Immature natural killer cell (primary cell): ENCODE data around the gene GABPB1. TPM values are rescaled to one million over a fixed set of nuclear protein-coding genes. Genes with fewer than 3 reads are reported as not detected.

ENCODE experiments used
- DNase-seq, 3 donors: peaks; one replicate each; pipeline ENCODE4 v3.0.0; 2022; ENCODE audit warnings: mixed read lengths in 1 of 3
- H3K27ac Mint-ChIP-seq, 6 donors: one replicate each; pipeline ENCODE4 v1.8.0; 2020; ENCODE audit warnings: mixed read lengths in 6 of 6, mild to moderate bottlenecking in 5 of 6, inconsistent platforms in 4 of 6, moderate library complexity in 3 of 6
- H3K27me3 Mint-ChIP-seq, 3 donors: one replicate each; pipeline ENCODE4 v1.8.0; 2020 to 2021; ENCODE audit warnings: low read depth in 3 of 3, mild to moderate bottlenecking in 3 of 3, mixed read lengths in 3 of 3, moderate library complexity in 3 of 3, inconsistent platforms in 1 of 3
- H3K36me3 Mint-ChIP-seq, 3 donors: one replicate each; pipeline ENCODE4 v1.8.0; 2020; ENCODE audit warnings: mixed read lengths in 3 of 3, inconsistent platforms in 2 of 3, mild to moderate bottlenecking in 2 of 3
- H3K4me1 Mint-ChIP-seq, 2 donors: one replicate each; pipeline ENCODE4 v1.8.0; 2020; ENCODE audit warnings: inconsistent platforms in 2 of 2, mild to moderate bottlenecking in 2 of 2, mixed read lengths in 2 of 2, moderate library complexity in 1 of 2
- H3K4me3 Mint-ChIP-seq, 5 donors: one replicate each; pipeline ENCODE4 v1.8.0; 2020; ENCODE audit warnings: mild to moderate bottlenecking in 5 of 5, mixed read lengths in 5 of 5, inconsistent platforms in 3 of 5, moderate library complexity in 3 of 5
- H3K9me3 Mint-ChIP-seq, 6 donors: one replicate each; pipeline ENCODE4 v1.8.0; 2020; ENCODE audit warnings: mild to moderate bottlenecking in 6 of 6, mixed read lengths in 6 of 6, inconsistent platforms in 4 of 6, moderate library complexity in 3 of 6
- polyA plus RNA-seq, 3 donors: library from polyadenylated mRNA; unstranded; fragments of 300-500 nt; fragmentation: Illumina TruSeq; gene quantifications; one replicate each; pipeline ENCODE4 v1.2.3, GENCODE V29; 2021

GABPB1 gene
- polyA plus RNA-seq, 3 donors from 2014 or later = 31.0 to 61.9 (median 33.1) TPM

GRCh38 chr15:50333229-50333628, 21.8 kb downstream of the GABPB1 start:
- no peak for DNase-seq
- H3K9me3 Mint-ChIP-seq = no peaks in the 10 kb centered on the region
- H3K27me3 Mint-ChIP-seq = no peaks in the 10 kb centered on the region
- H3K27ac Mint-ChIP-seq = no peak overlapping the region
- H3K4me3 Mint-ChIP-seq = no peak overlapping the region
- H3K36me3 Mint-ChIP-seq = peaks cover 0 to 9% (median 0%) of the 10 kb centered on the region in 3 donors
- peaks cover 7% of the 10 kb centered on the region in 2 donors for H3K4me1 Mint-ChIP-seq

GRCh38 chr15:50330921-50331320, 24.1 kb downstream of the GABPB1 start:
- Mint-ChIP-seq H3K27me3 (no peaks in the 10 kb centered on the region), H3K4me3 (no peak overlapping the region), H3K36me3 (peaks cover 0 to 9% (median 0%) of the 10 kb centered on the region in 3 donors), H3K27ac (peak overlapping the region in 2 of 6 donors; percentile 1 to 19), H3K4me1 (peaks cover 4 to 7% of the 10 kb centered on the region in 2 donors), H3K9me3 (no peaks in the 10 kb centered on the region)
- DNase-seq = no peak

DNA sequence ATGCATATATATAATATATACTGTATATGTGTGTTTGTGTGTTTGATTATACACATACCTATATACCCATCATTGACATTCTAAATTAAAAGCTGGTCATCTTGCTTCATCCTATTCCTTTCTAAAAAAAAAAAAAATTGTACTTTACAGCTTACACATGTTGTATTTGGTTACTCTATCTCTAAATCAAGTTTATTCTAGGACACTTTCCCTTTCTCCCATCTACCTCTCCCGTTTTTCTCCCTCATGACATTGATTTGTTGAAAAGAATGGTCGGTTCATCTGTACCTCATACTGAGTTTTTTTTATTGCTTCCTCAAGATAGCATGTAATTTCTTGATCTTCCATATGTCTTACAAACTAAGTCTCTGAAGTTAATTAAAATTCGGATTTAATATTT, 26.9 kb downstream of the GABPB1 start:
- no peak overlapping the region for H3K4me3 Mint-ChIP-seq
- H3K4me1 Mint-ChIP-seq = peaks cover 0 to 1% of the 10 kb centered on the region in 2 donors
- no peaks in the 10 kb centered on the region for H3K9me3 Mint-ChIP-seq
- DNase-seq = no peak
- no peak overlapping the region for H3K27ac Mint-ChIP-seq
- H3K36me3 Mint-ChIP-seq = peaks cover 0 to 5% (median 0%) of the 10 kb centered on the region in 3 donors
- no peaks in the 10 kb centered on the region for H3K27me3 Mint-ChIP-seq

DNA sequence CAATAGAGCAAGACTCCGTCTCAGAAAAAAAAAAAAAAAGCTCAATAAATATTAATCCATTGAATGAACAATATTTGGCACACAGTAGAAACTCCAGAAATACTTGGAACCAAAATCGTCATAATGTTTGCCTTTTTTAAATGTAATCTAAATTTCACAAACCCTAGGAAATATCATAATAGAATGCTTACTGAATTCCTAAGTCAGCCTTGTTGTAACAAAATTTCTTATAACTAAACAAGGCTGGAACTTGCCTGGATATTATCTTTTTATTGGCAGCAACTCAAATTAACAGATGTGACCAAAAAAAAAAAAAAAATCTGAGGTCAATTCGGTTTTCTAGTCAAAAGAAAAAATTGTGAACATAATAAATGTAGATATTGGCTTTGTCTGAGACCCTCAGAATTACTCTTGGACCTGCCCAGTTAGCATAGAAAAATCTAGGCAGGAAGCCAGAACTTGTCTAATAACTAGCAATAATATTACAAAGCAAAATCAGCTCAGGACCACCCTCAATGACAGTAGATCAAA, 33.3 kb downstream of the GABPB1 start:
- H3K27ac Mint-ChIP-seq = peak overlapping the region in 1 of 6 donors; percentile 16

DNA sequence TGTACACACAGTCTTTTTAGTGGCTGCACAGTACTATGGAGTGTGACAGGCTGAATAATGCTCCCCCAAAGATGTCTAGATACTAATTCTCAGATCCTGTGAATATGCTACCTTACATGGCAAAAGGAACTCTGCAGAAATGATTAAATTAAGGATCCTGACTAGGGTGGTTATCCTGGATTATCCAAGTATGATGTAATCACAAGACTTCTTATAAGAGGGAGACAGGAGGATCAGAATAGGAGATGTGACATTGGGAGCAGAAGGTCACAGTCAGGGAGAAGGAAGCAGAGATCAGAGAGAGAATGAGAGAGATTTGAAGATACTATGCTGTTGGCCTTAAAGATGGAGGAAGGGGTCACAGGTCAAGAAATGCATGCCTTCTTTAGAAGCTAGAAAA, 34.5 kb downstream of the GABPB1 start:
- no peak overlapping the region for H3K4me3 Mint-ChIP-seq
- H3K27me3 Mint-ChIP-seq = no peaks in the 10 kb centered on the region
- peak overlapping the region in 4 of 6 donors; percentile 1 to 77 (median 38) for H3K27ac Mint-ChIP-seq
- H3K36me3 Mint-ChIP-seq = no peaks in the 10 kb centered on the region
- no peak for DNase-seq
- H3K4me1 Mint-ChIP-seq = peaks cover 13 to 21% of the 10 kb centered on the region in 2 donors
- no peaks in the 10 kb centered on the region for H3K9me3 Mint-ChIP-seq

More for the DNA sequence above, 33.3 kb downstream of the GABPB1 start:
- DNase-seq = no peak
- no peaks in the 10 kb centered on the region for H3K36me3 Mint-ChIP-seq
- H3K4me1 Mint-ChIP-seq = peaks cover 13 to 21% of the 10 kb centered on the region in 2 donors
- no peak overlapping the region for H3K4me3 Mint-ChIP-seq
- no peaks in the 10 kb centered on the region for H3K27me3 Mint-ChIP-seq
- H3K9me3 Mint-ChIP-seq = no peaks in the 10 kb centered on the region

DNA sequence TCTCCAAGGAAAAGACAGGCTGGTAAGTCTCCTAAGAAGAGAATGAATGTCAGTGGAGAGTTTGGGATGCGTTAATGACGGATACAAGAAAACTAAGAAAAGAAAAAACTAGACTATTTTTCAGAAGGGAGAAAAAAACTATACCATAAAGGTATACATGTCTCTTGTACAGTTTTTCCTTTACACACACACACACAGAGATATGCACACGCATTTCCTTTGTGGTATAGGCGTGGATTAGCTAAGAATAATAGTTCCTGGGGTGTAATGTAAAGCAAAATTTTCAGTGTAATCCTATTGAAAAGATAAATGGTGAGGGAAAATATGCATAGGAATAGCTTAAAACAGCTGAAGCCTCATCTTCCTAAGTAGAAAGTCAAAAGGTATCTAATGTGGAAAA, 36.3 kb downstream of the GABPB1 start:
- no peaks in the 10 kb centered on the region for H3K9me3 Mint-ChIP-seq
- peak overlapping the region; percentile 42 to 81 (median 74) for H3K27ac Mint-ChIP-seq
- no peaks in the 10 kb centered on the region for H3K36me3 Mint-ChIP-seq
- H3K4me3 Mint-ChIP-seq = peak overlapping the region; percentile 12 to 64 (median 54)
- H3K27me3 Mint-ChIP-seq = no peaks in the 10 kb centered on the region
- peaks cover 13 to 21% of the 10 kb centered on the region in 2 donors for H3K4me1 Mint-ChIP-seq
- no peak for DNase-seq

DNA sequence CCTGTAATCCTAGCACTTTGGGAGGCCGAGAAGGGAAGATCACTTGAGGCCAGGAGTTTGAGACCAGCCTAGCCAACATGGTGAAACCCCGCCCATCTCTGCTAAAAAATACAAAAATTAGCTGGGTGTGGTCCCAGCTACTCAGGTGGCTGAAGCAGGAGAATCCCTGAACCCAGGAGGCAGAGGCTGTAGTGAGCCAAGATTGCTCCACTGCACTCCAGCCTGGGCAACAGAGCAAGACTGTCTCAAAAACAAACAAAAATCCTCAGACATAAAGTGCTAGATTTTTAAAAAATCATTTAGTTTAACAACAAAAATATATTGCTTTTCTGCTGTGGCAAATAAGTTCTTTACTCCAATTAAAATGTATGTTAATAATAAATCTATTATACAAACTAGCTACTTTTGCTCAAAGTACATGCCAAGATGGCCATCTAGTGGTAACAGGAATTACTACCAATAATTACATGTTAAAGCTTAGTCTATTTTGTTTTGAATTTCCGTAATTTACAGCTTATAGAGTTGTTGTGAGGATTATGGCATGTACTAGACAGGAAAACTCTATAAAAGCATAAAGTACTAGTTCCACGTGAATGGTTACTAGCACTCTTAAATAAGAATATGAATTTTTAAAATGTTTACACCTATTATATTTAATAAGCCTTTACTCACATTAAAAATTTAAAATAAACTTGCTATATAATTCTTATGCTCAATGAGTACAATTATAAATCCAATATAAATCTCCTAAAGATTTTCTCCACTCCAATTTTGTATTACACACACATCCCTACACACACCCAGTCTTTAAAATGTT, 39.0 kb downstream of the GABPB1 start:
- H3K36me3 Mint-ChIP-seq = no peaks in the 10 kb centered on the region
- no peaks in the 10 kb centered on the region for H3K9me3 Mint-ChIP-seq
- peaks cover 11 to 21% of the 10 kb centered on the region in 2 donors for H3K4me1 Mint-ChIP-seq
- H3K27ac Mint-ChIP-seq = no peak overlapping the region
- no peak overlapping the region for H3K4me3 Mint-ChIP-seq
- no peaks in the 10 kb centered on the region for H3K27me3 Mint-ChIP-seq
- DNase-seq = peak; percentile 30 to 52 (median 48)

GRCh38 chr15:50312636-50313035, 42.4 kb downstream of the GABPB1 start:
- peaks cover 0 to 6% (median 0%) of the 10 kb centered on the region in 6 donors for H3K9me3 Mint-ChIP-seq
- no peak overlapping the region for H3K4me3 Mint-ChIP-seq
- no peak for DNase-seq
- no peaks in the 10 kb centered on the region for H3K4me1 Mint-ChIP-seq
- H3K36me3 Mint-ChIP-seq = peaks cover 13 to 17% (median 16%) of the 10 kb centered on the region in 3 donors
- H3K27ac Mint-ChIP-seq = no peak overlapping the region
- H3K27me3 Mint-ChIP-seq = no peaks in the 10 kb centered on the region

GRCh38 chr15:50307799-50308198, 47.2 kb downstream of the GABPB1 start:
- Mint-ChIP-seq H3K36me3 (peaks cover 24 to 37% (median 30%) of the 10 kb centered on the region in 3 donors), H3K27me3 (no peaks in the 10 kb centered on the region), H3K4me3 (no peak overlapping the region), H3K4me1 (no peaks in the 10 kb centered on the region), H3K27ac (no peak overlapping the region), H3K9me3 (peaks cover 0 to 6% (median 0%) of the 10 kb centered on the region in 6 donors)
- no peak for DNase-seq

GRCh38 chr15:50304836-50305235, 50.2 kb downstream of the GABPB1 start:
- Mint-ChIP-seq H3K4me1 (no peaks in the 10 kb centered on the region), H3K4me3 (no peak overlapping the region), H3K36me3 (peaks cover 37 to 58% (median 43%) of the 10 kb centered on the region in 3 donors), H3K27ac (no peak overlapping the region), H3K9me3 (peaks cover 0 to 6% (median 0%) of the 10 kb centered on the region in 6 donors), H3K27me3 (no peaks in the 10 kb centered on the region)
- DNase-seq = no peak

DNA sequence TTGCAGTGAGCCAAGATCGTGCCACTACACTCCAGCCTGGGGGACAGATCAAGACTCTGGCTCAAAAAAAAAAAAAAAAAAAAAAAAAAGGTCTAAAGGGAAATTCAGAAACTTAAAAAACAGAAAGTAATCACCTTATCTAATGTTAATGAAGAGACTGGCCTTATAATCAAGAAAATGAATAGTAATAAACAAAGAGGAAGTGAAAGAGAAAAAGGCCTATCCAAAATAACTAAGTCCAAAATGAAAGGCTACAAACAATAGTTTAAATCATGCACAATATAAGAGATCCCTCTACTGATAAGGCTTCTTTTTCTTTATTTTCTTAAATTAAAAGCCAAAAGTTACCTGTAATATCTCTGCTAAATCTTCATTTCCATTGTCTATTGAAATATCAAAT, 52.4 kb downstream of the GABPB1 start:
- no peaks in the 10 kb centered on the region for H3K9me3 Mint-ChIP-seq
- no peak for DNase-seq
- no peaks in the 10 kb centered on the region for H3K4me1 Mint-ChIP-seq
- H3K4me3 Mint-ChIP-seq = no peak overlapping the region
- H3K36me3 Mint-ChIP-seq = peaks cover 26 to 43% (median 29%) of the 10 kb centered on the region in 3 donors
- H3K27me3 Mint-ChIP-seq = no peaks in the 10 kb centered on the region
- H3K27ac Mint-ChIP-seq = peak overlapping the region in 1 of 6 donors; percentile 49

- DNase-seq = no peak
- H3K36me3 Mint-ChIP-seq = peaks cover 18 to 45% (median 29%) of the 10 kb centered on the region in 3 donors
- H3K4me1 Mint-ChIP-seq = no peaks in the 10 kb centered on the region
- H3K4me3 Mint-ChIP-seq = no peak overlapping the region
- H3K27ac Mint-ChIP-seq = no peak overlapping the region
- H3K27me3 Mint-ChIP-seq = no peaks in the 10 kb centered on the region
- no peaks in the 10 kb centered on the region for H3K9me3 Mint-ChIP-seq
Observed at GRCh38 chr15:50298340-50298739, 56.7 kb downstream of the GABPB1 start.

DNA sequence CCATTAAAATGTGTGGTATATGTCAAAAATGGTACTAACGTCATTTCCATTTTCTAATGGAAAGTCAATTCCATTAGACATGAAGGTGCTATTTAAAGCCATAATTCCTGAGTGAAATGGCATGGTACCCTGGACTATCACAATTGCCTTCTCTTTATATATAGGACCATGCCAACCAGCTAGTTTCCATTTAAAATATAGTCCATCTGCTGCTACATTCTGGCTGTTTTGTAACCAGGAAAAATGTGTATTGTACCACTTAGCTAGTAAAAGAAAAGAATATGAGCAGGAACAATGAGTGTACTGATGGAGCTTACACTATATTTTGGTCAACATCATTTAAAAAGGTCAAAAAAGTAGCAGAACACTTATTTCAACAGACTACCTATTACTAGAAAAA, 59.0 kb downstream of the GABPB1 start:
- no peaks in the 10 kb centered on the region for H3K9me3 Mint-ChIP-seq
- H3K4me1 Mint-ChIP-seq = no peaks in the 10 kb centered on the region
- peaks cover 13 to 27% (median 18%) of the 10 kb centered on the region in 3 donors for H3K36me3 Mint-ChIP-seq
- no peaks in the 10 kb centered on the region for H3K27me3 Mint-ChIP-seq
- DNase-seq = no peak
- H3K27ac Mint-ChIP-seq = no peak overlapping the region
- no peak overlapping the region for H3K4me3 Mint-ChIP-seq

DNA sequence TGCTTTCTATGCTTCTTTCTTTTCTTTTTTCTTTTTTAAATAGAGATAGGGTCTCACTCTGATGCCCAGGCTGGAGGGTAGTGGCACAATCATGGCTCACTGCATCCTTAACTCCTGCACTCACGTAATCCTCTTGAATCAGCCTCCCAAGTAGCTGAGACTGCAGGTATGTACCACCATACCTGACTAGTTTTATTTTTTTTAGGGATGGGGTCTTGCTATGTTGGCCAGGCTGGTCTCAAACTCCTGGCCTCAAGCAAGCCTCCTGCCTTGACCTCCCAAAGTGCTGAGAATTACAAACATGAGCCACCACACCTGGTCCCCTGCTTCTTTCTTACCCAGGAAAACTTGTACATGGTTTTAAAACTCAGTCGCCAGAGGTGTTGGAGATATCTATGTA, 65.2 kb downstream of the GABPB1 start:
- Mint-ChIP-seq H3K4me3 (no peak overlapping the region), H3K27me3 (no peaks in the 10 kb centered on the region), H3K27ac (no peak overlapping the region), H3K4me1 (no peaks in the 10 kb centered on the region), H3K36me3 (peaks cover 8 to 27% (median 14%) of the 10 kb centered on the region in 3 donors), H3K9me3 (no peaks in the 10 kb centered on the region)
- no peak for DNase-seq
